Measurements from ENCODE around the gene CNTNAP5.

CNTNAP5 gene

DNA sequence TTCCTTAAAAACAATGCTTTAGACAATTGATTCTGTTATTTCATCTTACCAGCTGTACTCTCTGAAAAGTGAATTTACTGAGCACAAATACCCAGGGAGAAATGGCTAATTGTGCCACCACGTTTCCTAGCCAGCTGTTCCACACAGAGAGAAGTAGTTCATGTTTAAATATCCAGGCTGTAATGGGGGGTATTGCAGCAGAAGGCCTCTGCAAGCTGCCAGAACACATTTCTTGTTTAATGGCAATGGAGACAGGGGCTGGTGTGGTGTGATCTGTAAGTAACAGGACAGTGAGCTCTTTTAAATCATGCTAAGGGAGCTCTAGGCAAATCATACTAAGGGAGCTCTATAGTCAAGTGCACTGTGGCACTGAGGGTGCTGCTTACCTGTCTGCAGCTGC is 809.2 kb downstream of the CNTNAP5 start:
- Histone ChIP-seq H3K9me3 (ENCODE audit: control insufficient read depth, low read length) (no peaks in the 10 kb centered on the region), H3K36me3 (ENCODE audit: control insufficient read depth, insufficient read depth, low read length) (no peaks in the 10 kb centered on the region), H3K9ac (no peak overlapping the region), H3K79me2 (no peaks in the 10 kb centered on the region), H3K4me2 (ENCODE audit: low read length) (no peak overlapping the region), H2AFZ (no peak overlapping the region), H3K4me1 (no peaks in the 10 kb centered on the region), H3K27me3 (ENCODE audit: control insufficient read depth, insufficient read depth, low read length) (no peaks in the 10 kb centered on the region), H3K27ac (no peak overlapping the region), H3K4me3 (ENCODE audit: low read depth, low read length) (no peak overlapping the region)
- TF ChIP-seq, protein P1, sequence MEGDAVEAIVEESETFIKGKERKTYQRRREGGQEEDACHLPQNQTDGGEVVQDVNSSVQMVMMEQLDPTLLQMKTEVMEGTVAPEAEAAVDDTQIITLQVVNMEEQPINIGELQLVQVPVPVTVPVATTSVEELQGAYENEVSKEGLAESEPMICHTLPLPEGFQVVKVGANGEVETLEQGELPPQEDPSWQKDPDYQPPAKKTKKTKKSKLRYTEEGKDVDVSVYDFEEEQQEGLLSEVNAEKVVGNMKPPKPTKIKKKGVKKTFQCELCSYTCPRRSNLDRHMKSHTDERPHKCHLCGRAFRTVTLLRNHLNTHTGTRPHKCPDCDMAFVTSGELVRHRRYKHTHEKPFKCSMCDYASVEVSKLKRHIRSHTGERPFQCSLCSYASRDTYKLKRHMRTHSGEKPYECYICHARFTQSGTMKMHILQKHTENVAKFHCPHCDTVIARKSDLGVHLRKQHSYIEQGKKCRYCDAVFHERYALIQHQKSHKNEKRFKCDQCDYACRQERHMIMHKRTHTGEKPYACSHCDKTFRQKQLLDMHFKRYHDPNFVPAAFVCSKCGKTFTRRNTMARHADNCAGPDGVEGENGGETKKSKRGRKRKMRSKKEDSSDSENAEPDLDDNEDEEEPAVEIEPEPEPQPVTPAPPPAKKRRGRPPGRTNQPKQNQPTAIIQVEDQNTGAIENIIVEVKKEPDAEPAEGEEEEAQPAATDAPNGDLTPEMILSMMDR (IDR thresholded peaks at IDR 0.05), result no peak

DNA sequence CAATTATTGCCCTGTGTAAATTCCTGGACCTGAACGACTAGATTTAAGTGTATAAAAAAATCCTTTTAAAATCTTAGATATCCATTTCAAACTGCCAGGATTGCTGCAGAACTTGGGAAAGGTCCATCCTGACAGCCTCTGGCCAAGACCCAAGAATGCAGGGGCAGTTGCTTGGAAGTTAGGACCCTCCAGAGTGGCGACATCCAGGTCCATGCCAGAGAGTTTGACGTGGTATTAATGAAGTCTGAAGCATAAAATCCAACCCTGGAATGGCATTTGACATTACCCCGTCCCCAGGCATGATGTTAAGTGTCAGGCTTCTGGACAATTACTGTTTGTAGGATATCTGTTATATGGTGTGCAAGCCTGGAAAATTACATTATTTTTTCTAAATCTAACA is 810.2 kb downstream of the CNTNAP5 start:
- Histone ChIP-seq H3K79me2 (no peaks in the 10 kb centered on the region), H3K4me2 (ENCODE audit: low read length) (no peak overlapping the region), H3K9me3 (ENCODE audit: control insufficient read depth, low read length) (no peaks in the 10 kb centered on the region), H3K36me3 (ENCODE audit: control insufficient read depth, insufficient read depth, low read length) (no peaks in the 10 kb centered on the region), H3K27ac (no peak overlapping the region), H2AFZ (no peak overlapping the region), H3K4me1 (no peaks in the 10 kb centered on the region), H3K27me3 (ENCODE audit: control insufficient read depth, insufficient read depth, low read length) (no peaks in the 10 kb centered on the region), H3K4me3 (ENCODE audit: low read depth, low read length) (no peak overlapping the region), H3K9ac (no peak overlapping the region)
- TF ChIP-seq, protein P1 (IDR thresholded peaks at IDR 0.05), result no peak

DNA sequence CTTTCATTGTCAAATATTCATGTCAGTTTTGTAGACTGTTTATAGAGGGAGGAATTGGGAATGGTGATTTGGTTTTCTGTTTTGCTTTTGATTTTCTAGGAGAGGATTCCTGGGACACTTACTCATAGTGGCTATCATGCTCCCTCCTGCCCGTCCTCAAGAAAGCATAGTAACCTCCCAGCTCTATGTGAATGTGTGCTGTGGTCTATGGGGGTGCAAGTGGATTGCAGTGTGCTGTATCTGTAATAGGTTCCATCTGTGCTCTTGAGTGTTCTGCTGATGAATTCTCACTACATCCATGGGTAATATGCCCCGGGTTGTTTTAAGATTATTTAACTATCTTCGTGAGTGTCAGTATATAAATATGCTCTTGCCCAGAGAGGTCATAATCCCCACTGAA is 811.3 kb downstream of the CNTNAP5 start:
- H3K36me3 ChIP-seq (ENCODE audit: control insufficient read depth, insufficient read depth, low read length), result no peaks in the 10 kb centered on the region
- TF ChIP-seq, protein P1 (IDR thresholded peaks at IDR 0.05), result no peak
- H3K4me2 ChIP-seq (ENCODE audit: low read length), result no peak overlapping the region
- no peak overlapping the region for H2AFZ ChIP-seq
- H3K9ac ChIP-seq, result no peak overlapping the region
- no peak overlapping the region for H3K4me3 ChIP-seq (ENCODE audit: low read depth, low read length)
- H3K27ac ChIP-seq, result no peak overlapping the region
- H3K4me1 ChIP-seq, result no peaks in the 10 kb centered on the region
- no peaks in the 10 kb centered on the region for H3K79me2 ChIP-seq
- H3K9me3 ChIP-seq (ENCODE audit: control insufficient read depth, low read length), result no peaks in the 10 kb centered on the region
- no peaks in the 10 kb centered on the region for H3K27me3 ChIP-seq (ENCODE audit: control insufficient read depth, insufficient read depth, low read length)

GRCh38 chr2:124837496-124837895 is 812.4 kb downstream of the CNTNAP5 start:
- H3K27ac ChIP-seq, result no peak overlapping the region
- no peak overlapping the region for H3K4me3 ChIP-seq (ENCODE audit: low read depth, low read length)
- no peaks in the 10 kb centered on the region for H3K79me2 ChIP-seq
- no peak overlapping the region for H3K4me2 ChIP-seq (ENCODE audit: low read length)
- no peak overlapping the region for H2AFZ ChIP-seq
- H3K9me3 ChIP-seq (ENCODE audit: control insufficient read depth, low read length), result no peaks in the 10 kb centered on the region
- TF ChIP-seq, protein P1 (IDR thresholded peaks at IDR 0.05), result no peak
- no peaks in the 10 kb centered on the region for H3K36me3 ChIP-seq (ENCODE audit: control insufficient read depth, insufficient read depth, low read length)
- H3K27me3 ChIP-seq (ENCODE audit: control insufficient read depth, insufficient read depth, low read length), result no peaks in the 10 kb centered on the region
- H3K4me1 ChIP-seq, result no peaks in the 10 kb centered on the region
- H3K9ac ChIP-seq, result no peak overlapping the region

DNA sequence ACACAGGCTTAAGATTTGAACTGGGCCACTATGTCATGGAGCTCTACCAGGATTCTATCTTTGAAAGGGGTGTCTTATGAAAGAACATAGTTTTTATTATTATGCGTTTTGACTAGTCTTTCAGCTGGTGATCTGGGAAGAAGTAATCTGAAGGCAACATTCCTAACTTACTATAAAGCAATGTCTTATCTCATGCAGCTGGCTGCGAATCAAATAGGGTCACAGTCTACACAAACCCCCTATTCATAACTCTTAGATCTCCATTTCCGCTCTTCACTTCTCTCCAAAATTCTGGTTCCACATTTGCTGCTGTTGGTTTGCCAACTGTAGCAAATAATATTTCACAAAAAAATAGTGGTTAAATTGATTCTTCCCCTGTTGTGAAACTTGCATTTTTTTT is 813.3 kb downstream of the CNTNAP5 start:
- Histone ChIP-seq H3K4me3 (ENCODE audit: low read depth, low read length) (no peak overlapping the region), H2AFZ (no peak overlapping the region), H3K27me3 (ENCODE audit: control insufficient read depth, insufficient read depth, low read length) (no peaks in the 10 kb centered on the region), H3K36me3 (ENCODE audit: control insufficient read depth, insufficient read depth, low read length) (no peaks in the 10 kb centered on the region), H3K9ac (no peak overlapping the region), H3K27ac (no peak overlapping the region), H3K9me3 (ENCODE audit: control insufficient read depth, low read length) (no peaks in the 10 kb centered on the region), H3K79me2 (no peaks in the 10 kb centered on the region), H3K4me1 (no peaks in the 10 kb centered on the region), H3K4me2 (ENCODE audit: low read length) (no peak overlapping the region)
- TF ChIP-seq, protein P1 (IDR thresholded peaks at IDR 0.05), result no peak
